NCI-H345 (cell line): Measurements from ENCODE around the gene PLK1.

Experiments
- DNase-seq: peaks from one replicate; lab custom pipeline; 2025; lab: John Stamatoyannopoulos, UW

Gene PLK1

GRCh38 chr16:23679986-23680336 lies 1.3 kb downstream of the PLK1 start:
- no peak for DNase-seq

- DNase-seq, result no peak
These were observed 3.5 kb downstream of the PLK1 start for GRCh38 chr16:23682181-23682580.

GRCh38 chr16:23683487-23683886 lies 4.8 kb downstream of the PLK1 start:
- DNase-seq, result no peak

- no peak for DNase-seq
These were observed 8.5 kb downstream of the PLK1 start for GRCh38 chr16:23687034-23687808.

GRCh38 chr16:23689442-23690187 lies 10.9 kb downstream of the PLK1 start:
- DNase-seq, result no peak

GRCh38 chr16:23690771-23691482 lies 12.2 kb downstream of the PLK1 start:
- no peak for DNase-seq

GRCh38 chr16:23691483-23692189 lies 12.9 kb downstream of the PLK1 start:
- DNase-seq, result no peak

- no peak for DNase-seq
These were observed 13.6 kb downstream of the PLK1 start for GRCh38 chr16:23692190-23692837.

GRCh38 chr16:23694265-23694643 lies 15.6 kb downstream of the PLK1 start:
- DNase-seq, result no peak

GRCh38 chr16:23694644-23695373 lies 16.1 kb downstream of the PLK1 start:
- DNase-seq, result no peak

- DNase-seq, result no peak
These were observed 17.1 kb downstream of the PLK1 start for GRCh38 chr16:23695756-23696155.

GRCh38 chr16:23699100-23699499 lies 20.4 kb downstream of the PLK1 start:
- DNase-seq, result no peak

- no peak for DNase-seq
These were observed 21.4 kb downstream of the PLK1 start for GRCh38 chr16:23700093-23700492.

GRCh38 chr16:23700509-23700908 lies 21.8 kb downstream of the PLK1 start:
- DNase-seq, result peak; percentile 75

- no peak for DNase-seq
These were observed 22.4 kb downstream of the PLK1 start for GRCh38 chr16:23701045-23701444.

- no peak for DNase-seq
These were observed 24.3 kb downstream of the PLK1 start for GRCh38 chr16:23702951-23703350.

- DNase-seq, result no peak
These were observed 26.3 kb downstream of the PLK1 start for GRCh38 chr16:23704772-23705516.

GRCh38 chr16:23705517-23705902 lies 26.8 kb downstream of the PLK1 start:
- DNase-seq, result no peak

- no peak for DNase-seq
These were observed 27.8 kb downstream of the PLK1 start for GRCh38 chr16:23706439-23706838.

- no peak for DNase-seq
These were observed 30.8 kb downstream of the PLK1 start for GRCh38 chr16:23709536-23709935.
